Mononuclear cell (primary cell): ENCODE results near the gene GRAMD1B. TPM values are rescaled to one million over a fixed set of nuclear protein-coding genes. Genes with fewer than 3 reads are reported as not detected.
A peak's percentile ranks its signal among the peaks of the same experiment; 100 is the strongest.

Experiments
- H3K27me3 ChIP-seq: 2 replicates; pipeline ENCODE4 v1.6.0; 2011; ENCODE audit warnings: low read length, control low read depth; ENCODE audit not compliant: insufficient read depth
- H3K4me1 ChIP-seq: 2 replicates; pipeline ENCODE4 v1.5.1; 2011; ENCODE audit warnings: mild to moderate bottlenecking, low read length, control low read depth; ENCODE audit not compliant: insufficient read depth
- H3K4me3 ChIP-seq: 2 replicates; pipeline ENCODE4 v1.5.1; 2011; ENCODE audit warnings: mild to moderate bottlenecking, low read length, moderate library complexity
- H3K9me3 ChIP-seq: 2 replicates; pipeline ENCODE4 v1.5.1; 2011; ENCODE audit warnings: low read depth, mild to moderate bottlenecking, control low read depth, low read length
- total RNA-seq: library from RNA; depleted of rRNA; stranded (reverse); fragments of >200 nt; gene quantifications from one replicate; pipeline ENCODE4 v1.2.3, GENCODE V29; 2012

The GRAMD1B gene
- total RNA-seq, 1 donor: 7.1 TPM

GRCh38 chr11:123427405-123427804, 2.7 kb upstream of the GRAMD1B start:
- Histone ChIP-seq H3K4me3 (no peak overlapping the region), H3K4me1 (peaks cover 24% of the 10 kb centered on the region), H3K27me3 (no peaks in the 10 kb centered on the region), H3K9me3 (no peaks in the 10 kb centered on the region)

GRCh38 chr11:123428116-123428715, 1.9 kb upstream of the GRAMD1B start:
- Histone ChIP-seq H3K9me3 (no peaks in the 10 kb centered on the region), H3K4me1 (peaks cover 30% of the 10 kb centered on the region), H3K27me3 (no peaks in the 10 kb centered on the region), H3K4me3 (no peak overlapping the region)

GRCh38 chr11:123429336-123429735, 733 bp upstream of the GRAMD1B start:
- peaks cover 39% of the 10 kb centered on the region for H3K4me1 ChIP-seq
- no peaks in the 10 kb centered on the region for H3K9me3 ChIP-seq
- H3K4me3 ChIP-seq: no peak overlapping the region
- H3K27me3 ChIP-seq: no peaks in the 10 kb centered on the region

GRCh38 chr11:123430721-123431497, 840 bp downstream of the GRAMD1B start:
- no peaks in the 10 kb centered on the region for H3K27me3 ChIP-seq
- H3K9me3 ChIP-seq: no peaks in the 10 kb centered on the region
- peaks cover 50% of the 10 kb centered on the region for H3K4me1 ChIP-seq
- peak overlapping the region; percentile 70 for H3K4me3 ChIP-seq

GRCh38 chr11:123431619-123432018, 1.6 kb downstream of the GRAMD1B start:
- H3K9me3 ChIP-seq: no peaks in the 10 kb centered on the region
- peaks cover 50% of the 10 kb centered on the region for H3K4me1 ChIP-seq
- H3K27me3 ChIP-seq: no peaks in the 10 kb centered on the region
- peak overlapping the region; percentile 70 for H3K4me3 ChIP-seq

GRCh38 chr11:123434262-123434661, 4.2 kb downstream of the GRAMD1B start:
- no peaks in the 10 kb centered on the region for H3K9me3 ChIP-seq
- H3K27me3 ChIP-seq: no peaks in the 10 kb centered on the region
- no peak overlapping the region for H3K4me3 ChIP-seq
- peaks cover 60% of the 10 kb centered on the region for H3K4me1 ChIP-seq

GRCh38 chr11:123434911-123435310, 4.8 kb downstream of the GRAMD1B start:
- Histone ChIP-seq H3K9me3 (no peaks in the 10 kb centered on the region), H3K4me3 (no peak overlapping the region), H3K4me1 (peaks cover 58% of the 10 kb centered on the region), H3K27me3 (no peaks in the 10 kb centered on the region)

- Histone ChIP-seq H3K4me3 (no peak overlapping the region), H3K4me1 (peaks cover 42% of the 10 kb centered on the region), H3K27me3 (no peaks in the 10 kb centered on the region), H3K9me3 (no peaks in the 10 kb centered on the region)
Measured at GRCh38 chr11:123437236-123437979, 7.3 kb downstream of the GRAMD1B start.

- no peaks in the 10 kb centered on the region for H3K27me3 ChIP-seq
- no peaks in the 10 kb centered on the region for H3K9me3 ChIP-seq
- no peak overlapping the region for H3K4me3 ChIP-seq
- peaks cover 37% of the 10 kb centered on the region for H3K4me1 ChIP-seq
Measured at GRCh38 chr11:123438131-123438627, 8.1 kb downstream of the GRAMD1B start.

GRCh38 chr11:123439616-123440015, 9.5 kb downstream of the GRAMD1B start:
- H3K27me3 ChIP-seq: no peaks in the 10 kb centered on the region
- no peak overlapping the region for H3K4me3 ChIP-seq
- H3K9me3 ChIP-seq: no peaks in the 10 kb centered on the region
- peaks cover 39% of the 10 kb centered on the region for H3K4me1 ChIP-seq

- no peaks in the 10 kb centered on the region for H3K9me3 ChIP-seq
- H3K4me1 ChIP-seq: peaks cover 32% of the 10 kb centered on the region
- no peak overlapping the region for H3K4me3 ChIP-seq
- H3K27me3 ChIP-seq: no peaks in the 10 kb centered on the region
Measured at GRCh38 chr11:123441161-123441560, 11.1 kb downstream of the GRAMD1B start.

- Histone ChIP-seq H3K4me1 (peaks cover 22% of the 10 kb centered on the region), H3K27me3 (no peaks in the 10 kb centered on the region), H3K4me3 (no peak overlapping the region), H3K9me3 (no peaks in the 10 kb centered on the region)
Measured at GRCh38 chr11:123443851-123444623, 14.0 kb downstream of the GRAMD1B start.

- H3K27me3 ChIP-seq: no peaks in the 10 kb centered on the region
- H3K9me3 ChIP-seq: no peaks in the 10 kb centered on the region
- H3K4me3 ChIP-seq: no peak overlapping the region
- H3K4me1 ChIP-seq: peaks cover 34% of the 10 kb centered on the region
Measured at GRCh38 chr11:123448823-123449222, 18.8 kb downstream of the GRAMD1B start.

GRCh38 chr11:123449436-123449835, 19.4 kb downstream of the GRAMD1B start:
- H3K9me3 ChIP-seq: no peaks in the 10 kb centered on the region

More at GRCh38 chr11:123449436-123449835, 19.4 kb downstream of the GRAMD1B start:
- Histone ChIP-seq H3K27me3 (no peaks in the 10 kb centered on the region), H3K4me3 (no peak overlapping the region), H3K4me1 (peaks cover 34% of the 10 kb centered on the region)
